H9 (cell line): ENCODE measurements around the gene MVP. TPM values are rescaled to one million over a fixed set of nuclear protein-coding genes. Genes with fewer than 3 reads are reported as not detected.

Experiments used
- DNase-seq: peaks from one replicate; pipeline ENCODE4 v3.0.0-alpha.2; 2017
- H2AFZ ChIP-seq: one replicate; pipeline ENCODE4 v1.6.1; 2013; ENCODE audit warnings: mild to moderate bottlenecking, low read length, control low read depth, moderate library complexity
- H2AK5ac ChIP-seq: 2 replicates; pipeline ENCODE4 v1.6.1; 2013; ENCODE audit warnings: low read length, control low read depth, mixed read lengths; ENCODE audit not compliant: insufficient read length
- H2BK120ac ChIP-seq: one replicate; pipeline ENCODE4 v1.6.1; 2013; ENCODE audit warnings: low read depth, mild to moderate bottlenecking, low read length, control low read depth, inconsistent platforms; ENCODE audit not compliant: poor library complexity, severe bottlenecking
- H2BK12ac ChIP-seq: 2 replicates; pipeline ENCODE4 v1.6.1; 2013; ENCODE audit warnings: low read length, control low read depth, mixed read lengths, low read depth; ENCODE audit not compliant: insufficient read length
- H2BK15ac ChIP-seq: 2 replicates; pipeline ENCODE4 v1.6.1; 2013; ENCODE audit warnings: low read depth, low read length, control low read depth
- H2BK20ac ChIP-seq: one replicate; pipeline ENCODE4 v1.6.1; 2013; ENCODE audit warnings: low read depth, mild to moderate bottlenecking, low read length, control low read depth, inconsistent platforms; ENCODE audit not compliant: poor library complexity, severe bottlenecking
- H2BK5ac ChIP-seq: 2 replicates; pipeline ENCODE4 v1.6.1; 2013; ENCODE audit warnings: low read length, control low read depth, mixed read lengths; ENCODE audit not compliant: insufficient read length
- H3K14ac ChIP-seq: 2 replicates; pipeline ENCODE4 v1.6.1; 2013; ENCODE audit warnings: low read length, control low read depth; ENCODE audit not compliant: insufficient read depth
- H3K18ac ChIP-seq: 2 replicates; pipeline ENCODE4 v1.6.1; 2013; ENCODE audit warnings: low read depth, mild to moderate bottlenecking, mixed read lengths, low read length, control low read depth; ENCODE audit not compliant: insufficient read length
- H3K23ac ChIP-seq: 2 replicates; pipeline ENCODE4 v1.6.1; 2013; ENCODE audit warnings: low read length, control low read depth, mixed read lengths, low read depth; ENCODE audit not compliant: insufficient read length
- H3K23me2 ChIP-seq: 2 replicates; pipeline ENCODE4 v1.6.1; 2013; ENCODE audit warnings: low read depth, mild to moderate bottlenecking, mixed read lengths, low read length, control low read depth; ENCODE audit not compliant: insufficient read length, poor library complexity, severe bottlenecking
- H3K27ac ChIP-seq: 2 replicates; pipeline ENCODE4 v1.5.1; 2013; ENCODE audit warnings: low read length, control low read depth, mixed read lengths, low read depth; ENCODE audit not compliant: insufficient read length
- H3K27me3 ChIP-seq: 2 replicates; pipeline ENCODE4 v1.6.1; 2013; ENCODE audit warnings: low read length, control low read depth, inconsistent platforms; ENCODE audit not compliant: insufficient read depth
- H3K4ac ChIP-seq: 2 replicates; pipeline ENCODE4 v1.6.1; 2013; ENCODE audit warnings: low read depth, mild to moderate bottlenecking, control low read depth, inconsistent platforms, low read length, moderate library complexity
- H3K4me1 ChIP-seq: 2 replicates; pipeline ENCODE4 v1.6.1; 2013; ENCODE audit warnings: low read length, control low read depth, inconsistent platforms; ENCODE audit not compliant: insufficient read depth
- H3K4me2 ChIP-seq: 2 replicates; pipeline ENCODE4 v1.6.1; 2013; ENCODE audit warnings: low read length, control low read depth, mixed read lengths; ENCODE audit not compliant: insufficient read length, insufficient read depth
- H3K56ac ChIP-seq: 2 replicates; pipeline ENCODE4 v1.6.1; 2013; ENCODE audit warnings: low read depth, mild to moderate bottlenecking, mixed read lengths, low read length, control low read depth; ENCODE audit not compliant: insufficient read length
- H3K79me1 ChIP-seq: 2 replicates; pipeline ENCODE4 v1.6.1; 2013; ENCODE audit warnings: low read depth, mild to moderate bottlenecking, moderate library complexity, low read length, control low read depth, inconsistent platforms; ENCODE audit not compliant: insufficient read depth, poor library complexity, severe bottlenecking
- H3K79me2 ChIP-seq: 2 replicates; pipeline ENCODE4 v1.6.1; 2013; ENCODE audit warnings: low read length, control low read depth, inconsistent platforms; ENCODE audit not compliant: insufficient read depth
- H3K9ac ChIP-seq: 2 replicates; pipeline ENCODE4 v1.6.1; 2013; ENCODE audit warnings: low read length, control low read depth, mixed read lengths; ENCODE audit not compliant: insufficient read length; ENCODE audit errors: extremely low read depth
- H3K9me3 ChIP-seq: one replicate; pipeline ENCODE4 v1.6.1; 2013; ENCODE audit warnings: low read depth, low read length, inconsistent platforms; ENCODE audit not compliant: control insufficient read depth
- H3T11ph ChIP-seq: one replicate; pipeline ENCODE4 v1.6.1; 2013; ENCODE audit warnings: mild to moderate bottlenecking, low read length, control low read depth, inconsistent platforms
- H4K20me1 ChIP-seq: one replicate; pipeline ENCODE4 v1.6.1; 2013; ENCODE audit not compliant: control insufficient read depth, insufficient read length, insufficient read depth
- H4K5ac ChIP-seq: 2 replicates; pipeline ENCODE4 v1.6.1; 2013; ENCODE audit warnings: low read depth, mild to moderate bottlenecking, mixed read lengths, low read length, control low read depth; ENCODE audit not compliant: insufficient read length
- H4K8ac ChIP-seq: replicated peaks from 2 replicates; pipeline ENCODE4 v1.6.1; 2013; ENCODE audit warnings: low read length, control low read depth, mixed read lengths, low read depth; ENCODE audit not compliant: insufficient read length
- H4K91ac ChIP-seq: 2 replicates; pipeline ENCODE4 v1.6.1; 2013; ENCODE audit warnings: low read depth, mild to moderate bottlenecking, moderate library complexity, mixed read lengths, low read length, control low read depth; ENCODE audit not compliant: insufficient read length
- H3K27ac Mint-ChIP-seq, 3 experiments: 2 replicates in 2 of 3; 3 replicates in 1 of 3; pipeline ENCODE4 v1.8.0; 2020 to 2021; ENCODE audit warnings: mixed read lengths in 3 of 3, mild to moderate bottlenecking in 1 of 3, moderate library complexity in 1 of 3
- H3K27me3 Mint-ChIP-seq: 2 replicates; pipeline ENCODE4 v1.8.0; 2021; ENCODE audit warnings: low read depth, mild to moderate bottlenecking, moderate library complexity, mixed read lengths
- H3K36me3 Mint-ChIP-seq, 3 experiments: 2 replicates in 2 of 3; 3 replicates in 1 of 3; pipeline ENCODE4 v1.8.0; 2020 to 2021; ENCODE audit warnings: low read depth in 3 of 3, mixed read lengths in 3 of 3; ENCODE audit not compliant: insufficient read depth in 1 of 3
- H3K4me1 Mint-ChIP-seq, 2 experiments: 2 replicates each; pipeline ENCODE4 v1.8.0; 2020; ENCODE audit warnings: mixed read lengths in 2 of 2
- H3K4me3 Mint-ChIP-seq, 2 experiments: 2 replicates in 1 of 2; 3 replicates in 1 of 2; pipeline ENCODE4 v1.8.0; 2020 to 2021; ENCODE audit warnings: mild to moderate bottlenecking in 2 of 2, mixed read lengths in 2 of 2, moderate library complexity in 1 of 2
- H3K9me3 Mint-ChIP-seq, 2 experiments: 2 replicates in 1 of 2; 3 replicates in 1 of 2; pipeline ENCODE4 v1.8.0; 2020; ENCODE audit warnings: mild to moderate bottlenecking in 2 of 2, mixed read lengths in 2 of 2, moderate library complexity in 1 of 2
- WGBS: extraction: QIAGEN DNeasy Blood & Tissue Kit; methylation state at CpG from one replicate; pipeline ENCODE4 v1.1.7; 2013; ENCODE audit warnings: missing lambda C conversion rate, low lambda C conversion rate, mixed read lengths; ENCODE audit not compliant: insufficient read length; ENCODE audit errors: extremely low coverage; 5-methylcytosine and 5-hydroxymethylcytosine counted together
- total RNA-seq: library from RNA; stranded (reverse); gene quantifications from 2 replicates; pipeline ENCODE4 v1.2.1, GENCODE V29; 2021
- TF ChIP-seq, protein P1 (sequence below): fragments of 200-600 bp; sonication (generic); conservative IDR thresholded peaks from 3 replicates; pipeline ENCODE4 v1.8.0; 2021; ENCODE audit warnings: antibody characterized with exemption, mild to moderate bottlenecking

MVP gene
- total RNA-seq, 1 experiment from 2014 or later: 3.1 TPM

DNA sequence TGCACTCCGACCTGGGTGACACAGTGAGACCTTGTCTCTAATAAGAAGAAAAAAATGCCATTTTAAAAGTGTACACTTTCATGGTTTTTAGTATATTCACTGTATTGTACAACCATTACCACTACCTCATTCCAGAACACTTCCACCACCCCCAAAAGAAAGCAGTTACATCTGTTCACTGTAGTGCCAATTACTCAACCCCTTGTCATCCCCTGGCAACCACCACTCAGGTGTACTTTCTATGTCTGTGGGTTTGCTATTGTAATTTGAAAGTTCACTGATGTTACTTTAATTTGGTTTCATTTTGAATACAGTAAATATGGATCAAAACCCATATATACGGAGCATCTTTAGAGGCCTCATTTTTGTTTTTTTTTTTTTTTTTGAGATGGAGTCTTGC lies 36.1 kb upstream of the MVP start:
- Histone ChIP-seq H4K8ac (no peak overlapping the region), H3K79me2 (no peaks in the 10 kb centered on the region), H4K91ac (no peak overlapping the region), H3K9me3 (no peaks in the 10 kb centered on the region), H3T11ph (no peak overlapping the region), H2AFZ (no peak overlapping the region), H3K9ac (no peak overlapping the region), H4K5ac (no peak overlapping the region), H3K18ac (no peak overlapping the region), H2AK5ac (no peak overlapping the region), H2BK5ac (no peak overlapping the region), H3K4me1 (no peaks in the 10 kb centered on the region), H2BK12ac (no peak overlapping the region), H3K56ac (no peak overlapping the region), H2BK20ac (no peak overlapping the region), H3K23ac (no peak overlapping the region), H3K23me2 (no peaks in the 10 kb centered on the region), H3K27ac (no peak overlapping the region), H3K4ac (no peak overlapping the region), H3K4me2 (no peak overlapping the region), H3K14ac (no peak overlapping the region), H3K79me1 (no peaks in the 10 kb centered on the region), H3K27me3 (no peaks in the 10 kb centered on the region; the same call in 1 of the 2 replicates), H2BK15ac (no peak overlapping the region), H4K20me1 (no peaks in the 10 kb centered on the region), H2BK120ac (no peak overlapping the region)
- WGBS: no CpG with 5 or more reads among the region's 2 CpGs
- Mint-ChIP-seq H3K27ac (no peak overlapping the region), H3K36me3 (peaks cover 0 to 1% (median 0%) of the 10 kb centered on the region in 3 experiments; a peak in 1 of 7 replicates), H3K27me3 (peaks cover 41% of the 10 kb centered on the region), H3K9me3 (peaks cover 0 to 2% of the 10 kb centered on the region in 2 experiments; a peak in 3 of 5 replicates), H3K4me3 (0 out of 5 replicates have a peak overlapping the region, but pooled peaks of 1 of the 2 experiments have one; percentile 13), H3K4me1 (peaks cover 24 to 30% of the 10 kb centered on the region in 2 experiments)
- TF ChIP-seq, protein P1, sequence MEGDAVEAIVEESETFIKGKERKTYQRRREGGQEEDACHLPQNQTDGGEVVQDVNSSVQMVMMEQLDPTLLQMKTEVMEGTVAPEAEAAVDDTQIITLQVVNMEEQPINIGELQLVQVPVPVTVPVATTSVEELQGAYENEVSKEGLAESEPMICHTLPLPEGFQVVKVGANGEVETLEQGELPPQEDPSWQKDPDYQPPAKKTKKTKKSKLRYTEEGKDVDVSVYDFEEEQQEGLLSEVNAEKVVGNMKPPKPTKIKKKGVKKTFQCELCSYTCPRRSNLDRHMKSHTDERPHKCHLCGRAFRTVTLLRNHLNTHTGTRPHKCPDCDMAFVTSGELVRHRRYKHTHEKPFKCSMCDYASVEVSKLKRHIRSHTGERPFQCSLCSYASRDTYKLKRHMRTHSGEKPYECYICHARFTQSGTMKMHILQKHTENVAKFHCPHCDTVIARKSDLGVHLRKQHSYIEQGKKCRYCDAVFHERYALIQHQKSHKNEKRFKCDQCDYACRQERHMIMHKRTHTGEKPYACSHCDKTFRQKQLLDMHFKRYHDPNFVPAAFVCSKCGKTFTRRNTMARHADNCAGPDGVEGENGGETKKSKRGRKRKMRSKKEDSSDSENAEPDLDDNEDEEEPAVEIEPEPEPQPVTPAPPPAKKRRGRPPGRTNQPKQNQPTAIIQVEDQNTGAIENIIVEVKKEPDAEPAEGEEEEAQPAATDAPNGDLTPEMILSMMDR: no peak
- DNase-seq: no peak
